ENCODE data around the gene AKR1C2.
"Not testable (repeated sequence)": the region's sequence is repeated elsewhere in the genome, so short reads cannot be mapped to it uniquely, and the experiment has no call there.

The AKR1C2 gene

GRCh38 chr10:5023177-5023805 lies 19.6 kb upstream of the AKR1C2 start:
- no peak for DNase-seq

GRCh38 chr10:5021624-5022290 lies 18.1 kb upstream of the AKR1C2 start:
- DNase-seq = not testable (repeated sequence)

- not testable (repeated sequence) for DNase-seq
Measured at GRCh38 chr10:5019770-5020612, 16.3 kb upstream of the AKR1C2 start.

GRCh38 chr10:5018671-5019277 lies 15.1 kb upstream of the AKR1C2 start:
- not testable (repeated sequence) for DNase-seq

GRCh38 chr10:5018134-5018533 lies 14.5 kb upstream of the AKR1C2 start:
- no peak for DNase-seq

- DNase-seq = no peak
Measured at GRCh38 chr10:5014936-5015335, 11.3 kb upstream of the AKR1C2 start.

GRCh38 chr10:5014200-5014910 lies 10.7 kb upstream of the AKR1C2 start:
- DNase-seq = not testable (repeated sequence)

GRCh38 chr10:5013385-5013784 lies 9.7 kb upstream of the AKR1C2 start:
- DNase-seq = no peak

- DNase-seq = no peak
Measured at GRCh38 chr10:5012595-5012994, 8.9 kb upstream of the AKR1C2 start.

- DNase-seq = not testable (repeated sequence)
Measured at GRCh38 chr10:5011392-5011791, 7.7 kb upstream of the AKR1C2 start.

- DNase-seq = not testable (repeated sequence)
Measured at GRCh38 chr10:5010043-5010442, 6.4 kb upstream of the AKR1C2 start.

GRCh38 chr10:5008857-5009548 lies 5.3 kb upstream of the AKR1C2 start:
- DNase-seq = not testable (repeated sequence)

- DNase-seq = not testable (repeated sequence)
Measured at GRCh38 chr10:5004501-5004900, 844 bp upstream of the AKR1C2 start.

- DNase-seq = not testable (repeated sequence)
Measured at GRCh38 chr10:5004030-5004385, 351 bp upstream of the AKR1C2 start.

GRCh38 chr10:5002013-5002727 lies 1.5 kb downstream of the AKR1C2 start:
- DNase-seq = no peak

GRCh38 chr10:4998671-4999070 lies 5.0 kb downstream of the AKR1C2 start:
- no peak for DNase-seq

GRCh38 chr10:4994260-4994659 lies 9.4 kb downstream of the AKR1C2 start:
- DNase-seq = not testable (repeated sequence)

- not testable (repeated sequence) for DNase-seq
Measured at GRCh38 chr10:4992564-4992963, 11.1 kb downstream of the AKR1C2 start.

GRCh38 chr10:4991463-4991862 lies 12.2 kb downstream of the AKR1C2 start:
- not testable (repeated sequence) for DNase-seq

- no peak for DNase-seq
Measured at GRCh38 chr10:4990217-4990616, 13.4 kb downstream of the AKR1C2 start.

GRCh38 chr10:4988000-4988641 lies 15.5 kb downstream of the AKR1C2 start:
- not testable (repeated sequence) for DNase-seq
